Measurements from ENCODE around the gene B3GNT8.
A peak's percentile ranks its signal among the peaks of the same experiment; 100 is the strongest.
"Not testable (repeated sequence)": the region's sequence is repeated elsewhere in the genome, so short reads cannot be mapped to it uniquely, and the experiment has no call there.

Gene B3GNT8

DNA sequence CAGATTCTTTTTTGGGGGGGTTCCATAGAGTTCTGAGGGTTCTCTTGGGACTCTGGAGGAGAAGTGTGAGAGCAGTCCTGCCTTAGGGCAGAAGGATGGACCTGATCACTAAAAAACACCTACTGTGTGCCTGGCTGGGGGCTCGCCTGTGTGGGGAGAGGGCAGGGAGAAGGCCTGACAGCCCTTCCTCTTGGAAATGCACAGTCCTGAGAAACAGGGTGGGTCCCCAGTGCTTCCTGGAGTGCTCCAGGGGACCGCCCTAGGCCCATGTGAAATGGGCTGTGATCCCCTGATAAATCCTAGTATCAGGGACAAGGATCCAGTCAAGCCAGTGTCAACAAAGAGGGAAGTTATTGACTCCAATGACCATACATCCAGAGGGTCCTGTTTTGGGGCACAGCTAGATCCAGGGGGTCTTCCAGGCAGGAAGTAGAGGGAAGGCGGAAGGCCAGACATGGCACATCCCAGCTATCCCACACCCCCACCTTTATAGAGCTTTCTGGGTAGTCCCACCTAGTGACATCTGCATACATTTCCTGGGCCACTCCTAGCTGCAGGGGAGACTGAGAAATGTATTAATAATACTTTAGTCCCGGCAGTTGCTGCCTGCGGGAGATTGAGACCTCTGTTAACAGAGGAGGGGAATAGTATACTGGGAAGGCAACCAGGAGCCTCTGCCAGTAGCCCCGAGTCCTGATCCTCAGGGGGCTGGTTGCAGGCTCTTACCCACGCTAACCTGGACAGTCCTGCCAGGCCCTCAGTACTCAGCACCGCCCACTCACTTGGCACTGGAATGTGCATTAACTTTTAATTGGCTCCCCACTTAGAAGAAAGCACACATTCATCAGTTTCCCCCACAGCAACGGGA lies 15.8 kb downstream of the B3GNT8 start:
- Mint-ChIP-seq H3K27me3 (no peaks in the 10 kb centered on the region), H3K4me3 (no peak overlapping the region), H3K9me3 (no peaks in the 10 kb centered on the region), H3K27ac (no peak overlapping the region), H3K4me1 (peaks cover 5% of the 10 kb centered on the region)
- ATAC-seq (no peak), DNase-seq (no peak)

DNA sequence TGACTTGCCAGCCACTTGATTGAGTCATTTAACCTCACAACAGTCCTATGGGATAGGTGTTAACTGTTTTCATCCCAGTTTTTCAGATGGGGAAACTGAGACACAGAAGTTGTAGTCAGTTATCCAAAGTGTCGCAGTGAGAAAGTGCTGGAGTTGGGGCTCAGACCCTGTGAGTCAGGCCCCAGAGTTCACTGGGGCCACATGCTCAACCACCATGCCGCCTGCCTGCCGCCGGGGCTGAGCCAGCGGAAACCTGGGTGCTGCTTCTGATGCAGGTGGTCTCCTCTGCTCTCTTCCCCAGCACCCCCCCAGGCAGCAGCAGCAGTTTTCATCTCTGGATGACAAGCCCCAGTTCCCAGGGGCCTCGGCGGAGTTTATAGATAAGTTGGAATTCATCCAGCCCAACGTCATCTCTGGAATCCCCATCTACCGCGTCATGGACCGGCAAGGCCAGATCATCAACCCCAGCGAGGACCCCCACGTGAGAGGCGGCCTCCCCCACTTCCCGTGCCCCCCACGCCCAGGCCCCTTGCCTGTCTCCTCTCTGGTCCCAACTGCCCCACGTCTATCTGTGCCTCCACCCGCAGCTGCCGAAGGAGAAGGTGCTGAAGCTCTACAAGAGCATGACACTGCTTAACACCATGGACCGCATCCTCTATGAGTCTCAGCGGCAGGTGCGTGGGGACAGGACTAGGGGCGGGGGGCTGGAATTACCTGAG lies 16.7 kb downstream of the B3GNT8 start:
- DNase-seq (no peak), ATAC-seq (no peak)
- Mint-ChIP-seq H3K27ac (peak overlapping the region in 1 of 2 donors; percentile 21), H3K4me3 (no peak overlapping the region), H3K4me1 (peaks cover 5% of the 10 kb centered on the region), H3K9me3 (no peaks in the 10 kb centered on the region), H3K27me3 (no peaks in the 10 kb centered on the region)

DNA sequence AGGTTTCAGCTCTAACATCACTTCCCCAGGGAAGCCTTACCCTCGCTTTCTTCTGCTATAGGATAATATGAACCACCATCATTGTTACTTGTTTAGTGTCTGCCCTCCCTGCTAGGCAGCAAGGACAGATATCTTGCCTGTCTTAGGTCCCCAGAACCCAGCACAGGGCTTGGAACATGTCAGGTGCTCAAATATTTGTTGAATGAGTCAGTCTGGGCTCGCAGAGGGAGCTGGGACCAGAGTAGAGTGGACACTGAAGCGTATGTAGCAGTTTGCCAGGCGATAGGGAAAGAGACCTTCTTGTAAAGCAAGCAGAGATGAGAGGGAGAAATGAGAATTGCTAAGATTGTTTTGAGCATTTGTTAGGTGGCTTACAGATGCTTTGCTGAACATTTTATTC lies 17.9 kb downstream of the B3GNT8 start:
- no peaks in the 10 kb centered on the region for H3K27me3 Mint-ChIP-seq
- H3K9me3 Mint-ChIP-seq = no peaks in the 10 kb centered on the region
- H3K27ac Mint-ChIP-seq = no peak overlapping the region
- peaks cover 5% of the 10 kb centered on the region for H3K4me1 Mint-ChIP-seq
- ATAC-seq (no peak), DNase-seq (no peak)
- no peak overlapping the region for H3K4me3 Mint-ChIP-seq

DNA sequence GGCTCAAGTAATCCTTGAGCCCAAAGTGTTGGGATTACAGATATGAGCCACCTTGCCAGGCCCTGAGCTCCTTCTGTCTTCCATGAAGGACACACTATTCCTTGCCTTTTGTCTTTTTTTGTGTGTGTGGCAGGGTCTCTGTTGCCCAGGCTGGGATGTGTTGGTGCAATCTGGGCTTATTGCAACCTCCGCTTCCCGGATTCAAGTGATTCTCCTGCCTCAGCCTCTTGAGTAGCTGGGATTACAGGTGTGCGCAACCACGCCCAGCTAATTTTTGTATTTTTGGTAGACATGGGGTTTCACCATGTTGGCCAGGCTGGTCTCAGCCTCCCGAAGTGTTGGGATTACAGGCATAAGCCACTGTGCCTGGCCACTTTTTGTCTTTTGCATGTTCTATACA lies 18.3 kb downstream of the B3GNT8 start:
- not testable (repeated sequence) for DNase-seq, H3K4me1 Mint-ChIP-seq, H3K4me3 Mint-ChIP-seq, ATAC-seq, H3K27ac Mint-ChIP-seq, H3K9me3 Mint-ChIP-seq, H3K27me3 Mint-ChIP-seq

DNA sequence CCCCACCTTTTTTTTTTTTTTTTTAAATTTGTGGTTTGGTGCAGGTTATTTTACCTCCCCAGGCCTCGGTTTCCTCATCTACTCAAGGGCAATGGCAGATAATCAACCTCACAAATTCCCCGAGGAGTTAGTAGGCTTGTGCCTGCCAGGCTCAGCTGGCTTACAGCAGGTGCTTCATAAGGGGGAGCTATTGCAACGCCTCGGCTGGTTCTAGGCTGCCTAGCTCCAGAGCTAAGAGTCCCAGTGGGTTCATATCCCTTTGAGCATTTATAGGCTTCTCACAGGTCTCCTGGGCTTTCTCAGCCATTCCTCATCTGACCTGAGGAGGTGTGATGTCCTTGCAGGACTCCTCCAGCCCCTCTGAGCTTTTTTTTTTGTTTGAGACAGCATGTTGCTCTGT lies 18.9 kb downstream of the B3GNT8 start:
- H3K4me3 Mint-ChIP-seq = no peak overlapping the region
- no peak for ATAC-seq
- H3K4me1 Mint-ChIP-seq = peaks cover 12% of the 10 kb centered on the region
- H3K27ac Mint-ChIP-seq = no peak overlapping the region
- H3K9me3 Mint-ChIP-seq = no peaks in the 10 kb centered on the region
- no peaks in the 10 kb centered on the region for H3K27me3 Mint-ChIP-seq
- no peak for DNase-seq

GRCh38 chr19:41407271-41407670 lies 19.9 kb downstream of the B3GNT8 start:
- Mint-ChIP-seq H3K9me3 (no peaks in the 10 kb centered on the region), H3K27ac (no peak overlapping the region), H3K4me1 (peaks cover 17% of the 10 kb centered on the region), H3K4me3 (no peak overlapping the region), H3K27me3 (no peaks in the 10 kb centered on the region)
- ATAC-seq (no peak), DNase-seq (no peak)

GRCh38 chr19:41405776-41406175 lies 21.4 kb downstream of the B3GNT8 start:
- Mint-ChIP-seq H3K27ac (no peak overlapping the region), H3K4me3 (no peak overlapping the region), H3K4me1 (peaks cover 21% of the 10 kb centered on the region), H3K27me3 (no peaks in the 10 kb centered on the region), H3K9me3 (no peaks in the 10 kb centered on the region)
- DNase-seq (no peak), ATAC-seq (no peak)

DNA sequence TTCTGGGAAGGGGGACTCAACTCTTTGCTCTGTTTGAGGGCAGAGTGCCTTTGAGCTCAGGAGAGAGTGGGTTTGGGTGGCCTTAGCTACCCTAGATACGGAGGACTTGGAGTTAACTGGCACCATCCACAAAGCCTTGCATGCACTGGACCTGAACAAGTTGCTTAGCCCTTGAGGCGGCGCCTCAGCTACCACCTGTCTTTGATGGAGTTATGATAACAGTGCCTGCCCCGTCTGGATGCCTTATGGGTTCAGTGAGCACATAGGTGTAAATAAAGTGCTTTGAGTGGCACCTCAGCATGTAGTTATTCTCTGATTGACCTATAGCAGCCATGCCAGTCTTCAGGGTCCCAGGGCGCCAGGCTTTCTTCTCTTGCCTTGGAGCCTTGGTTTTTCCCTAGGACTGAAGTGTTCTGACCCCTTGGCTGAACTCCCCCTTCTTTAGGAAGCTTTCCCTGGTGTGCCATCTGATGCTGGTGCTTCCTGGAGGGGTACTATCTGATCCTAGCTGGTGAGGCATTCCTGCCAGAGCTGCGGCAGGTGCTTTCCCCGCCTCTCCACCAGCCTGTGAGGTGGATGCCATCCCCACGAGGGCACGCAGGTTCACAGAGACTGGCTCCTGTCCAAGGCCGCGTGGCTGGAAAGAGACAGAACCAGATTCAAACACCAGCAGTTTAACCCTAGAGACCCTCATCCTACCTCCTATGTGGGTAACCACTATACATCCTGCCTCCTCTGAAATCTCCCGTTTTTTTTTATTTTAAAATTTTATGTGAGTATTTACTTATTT lies 23.8 kb downstream of the B3GNT8 start:
- Mint-ChIP-seq H3K9me3 (no peaks in the 10 kb centered on the region), H3K27me3 (no peaks in the 10 kb centered on the region), H3K27ac (no peak overlapping the region), H3K4me1 (peaks cover 33% of the 10 kb centered on the region), H3K4me3 (no peak overlapping the region)
- no peak for ATAC-seq
- no peak for DNase-seq

- Mint-ChIP-seq H3K4me1 (peaks cover 38% of the 10 kb centered on the region), H3K4me3 (no peak overlapping the region), H3K27me3 (no peaks in the 10 kb centered on the region), H3K27ac (peak overlapping the region in 1 of 2 donors; percentile 12), H3K9me3 (no peaks in the 10 kb centered on the region)
- ATAC-seq (no peak), DNase-seq (no peak)
Measured at GRCh38 chr19:41402010-41402409, 25.2 kb downstream of the B3GNT8 start.

GRCh38 chr19:41401483-41401882 lies 25.7 kb downstream of the B3GNT8 start:
- H3K4me3 Mint-ChIP-seq = no peak overlapping the region
- no peaks in the 10 kb centered on the region for H3K27me3 Mint-ChIP-seq
- peaks cover 39% of the 10 kb centered on the region for H3K4me1 Mint-ChIP-seq
- H3K27ac Mint-ChIP-seq = no peak overlapping the region
- DNase-seq (no peak), ATAC-seq (no peak)
- H3K9me3 Mint-ChIP-seq = no peaks in the 10 kb centered on the region

GRCh38 chr19:41399525-41399924 lies 27.6 kb downstream of the B3GNT8 start:
- Mint-ChIP-seq H3K4me3 (peak overlapping the region; percentile 44), H3K27ac (peak overlapping the region in 1 of 2 donors; percentile 44), H3K9me3 (no peaks in the 10 kb centered on the region), H3K27me3 (no peaks in the 10 kb centered on the region), H3K4me1 (peaks cover 55% of the 10 kb centered on the region)
- ATAC-seq = no peak
- DNase-seq = no peak

GRCh38 chr19:41399091-41399490 lies 28.1 kb downstream of the B3GNT8 start:
- Mint-ChIP-seq H3K4me1 (peaks cover 55% of the 10 kb centered on the region), H3K27ac (peak overlapping the region in 1 of 2 donors; percentile 14), H3K4me3 (peak overlapping the region; percentile 98 to 100), H3K9me3 (no peaks in the 10 kb centered on the region), H3K27me3 (no peaks in the 10 kb centered on the region)
- ATAC-seq = no peak
- no peak for DNase-seq

DNA sequence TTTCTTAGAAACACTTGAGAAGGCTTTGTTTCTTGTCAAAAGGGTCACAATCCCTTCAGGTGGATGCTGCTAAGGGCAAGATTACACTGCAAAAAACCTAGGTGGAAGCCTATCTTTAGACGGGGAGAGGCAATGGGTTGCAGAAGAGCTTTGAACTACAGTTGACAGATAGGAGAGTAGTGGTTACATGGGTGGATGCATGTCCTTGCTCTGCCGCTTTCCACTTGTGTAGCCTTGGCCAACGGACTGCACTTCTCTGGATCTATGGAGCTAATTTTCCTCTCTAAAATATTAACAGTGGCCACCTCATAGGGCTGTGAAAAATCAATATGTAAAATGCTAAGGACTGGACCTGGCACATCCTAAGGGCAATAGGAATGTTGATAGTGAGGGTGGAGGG lies 28.6 kb downstream of the B3GNT8 start:
- DNase-seq (no peak), ATAC-seq (no peak)
- Mint-ChIP-seq H3K27ac (peak overlapping the region; percentile 100), H3K27me3 (no peaks in the 10 kb centered on the region), H3K9me3 (no peaks in the 10 kb centered on the region), H3K4me1 (peaks cover 51% of the 10 kb centered on the region), H3K4me3 (peak overlapping the region; percentile 98 to 100)

- H3K4me3 Mint-ChIP-seq = peak overlapping the region; percentile 98 to 100
- no peaks in the 10 kb centered on the region for H3K27me3 Mint-ChIP-seq
- H3K4me1 Mint-ChIP-seq = peaks cover 45% of the 10 kb centered on the region
- DNase-seq (no peak), ATAC-seq (no peak)
- no peaks in the 10 kb centered on the region for H3K9me3 Mint-ChIP-seq
- peak overlapping the region; percentile 100 for H3K27ac Mint-ChIP-seq
Measured at GRCh38 chr19:41398050-41398418, 29.1 kb downstream of the B3GNT8 start.

- DNase-seq = peak; percentile 98 to 99
- ATAC-seq = peak; percentile 98
- Mint-ChIP-seq H3K4me3 (peak within 1 kb of the TSS; percentile 98 to 100), H3K4me1 (peaks cover 43% of the 10 kb centered on the region), H3K27me3 (no peaks in the 10 kb centered on the region), H3K27ac (peak within 1 kb of the TSS; percentile 100), H3K9me3 (no peaks in the 10 kb centered on the region)
Measured at GRCh38 chr19:41397086-41398049, 29.8 kb downstream of the B3GNT8 start, which contains the start of the genes BCKDHA and EXOSC5. Gene BCKDHA (plus strand): TSS chr19:41397818. CDS start chr19:41397828, 10 bp downstream. Gene EXOSC5 (minus strand): TSS chr19:41397359. CDS start chr19:41397328, 31 bp downstream.

Data from stimulated activated naive CD8-positive, alpha-beta T cell treated with anti-CD3 and anti-CD28 coated beads, Interleukin-15, amount 100 ng/mL, for 72 hours (primary cell).